Islet of Langerhans (tissue), 1 donor: Measurements from ENCODE around the gene HSPA12A.

ENCODE experiments used
- FAIRE-seq: peaks from one replicate; lab custom pipeline; 2011; peaks lifted over from hg19 to GRCh38; lab: Jason Lieb, UNC

HSPA12A gene

DNA sequence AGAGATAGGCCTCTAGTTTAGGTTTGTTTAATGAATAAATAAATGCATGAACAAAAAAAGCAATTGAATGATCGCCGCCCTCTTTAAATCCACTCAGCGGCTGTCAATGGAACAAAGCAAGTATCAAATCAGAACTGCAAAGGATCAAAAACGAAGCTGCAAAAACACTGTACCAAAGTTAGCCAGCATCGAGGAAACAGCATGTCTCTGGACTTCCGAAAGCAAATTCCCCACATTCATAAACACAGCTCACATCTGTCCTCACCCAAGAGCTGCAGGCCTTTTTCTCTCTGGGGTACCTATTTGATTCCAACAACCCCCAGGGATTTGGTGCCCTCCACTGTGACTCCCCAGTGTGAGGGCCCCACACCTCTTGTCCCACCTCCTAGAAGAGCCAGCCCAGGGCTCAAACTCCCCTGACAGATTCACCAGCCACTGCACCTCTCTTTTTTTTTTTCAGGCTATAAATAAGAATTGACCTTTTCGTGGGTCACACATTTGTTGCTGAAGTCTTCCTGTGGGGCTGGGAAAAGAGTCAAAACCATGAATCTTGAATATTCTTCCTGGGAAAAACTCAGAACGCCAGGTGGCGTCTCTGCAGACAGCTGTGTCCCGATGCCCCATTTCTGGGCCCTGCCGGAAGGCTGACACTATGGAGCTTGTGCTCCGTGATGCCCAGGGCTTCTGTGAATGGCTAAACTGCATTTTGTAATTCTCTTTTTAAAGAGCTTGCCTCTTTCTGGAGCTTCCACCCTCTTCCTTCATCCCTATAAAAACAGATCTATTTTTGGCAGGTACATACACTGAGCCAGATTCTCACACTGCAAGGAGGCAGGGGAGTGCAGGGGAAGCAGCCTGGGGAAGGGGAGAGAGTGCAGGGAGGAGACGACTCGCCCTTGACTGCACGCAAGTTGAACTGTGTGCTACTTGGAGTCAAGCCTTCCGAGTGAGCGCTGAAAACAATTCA is 51.7 kb downstream of the HSPA12A start:
- no peak for FAIRE-seq

DNA sequence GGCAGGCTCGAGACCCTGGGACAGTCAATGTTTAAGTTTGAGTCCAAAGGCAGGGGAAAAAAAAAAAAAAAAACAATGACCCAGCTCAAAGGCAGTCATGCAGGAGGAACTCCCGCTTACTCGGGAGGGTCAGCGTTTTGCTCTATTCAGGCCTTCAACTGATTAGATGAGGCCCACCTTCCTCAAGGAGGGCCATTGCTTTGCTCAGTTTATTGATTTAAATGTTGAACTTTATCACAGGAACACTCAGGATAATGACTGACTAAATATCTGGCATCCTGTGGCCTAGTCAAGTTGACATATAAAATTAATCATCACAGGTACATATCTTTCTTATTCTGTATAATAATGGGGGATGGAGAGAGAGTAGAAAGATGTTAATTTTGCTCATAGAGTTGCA is 52.6 kb downstream of the HSPA12A start:
- FAIRE-seq = no peak

DNA sequence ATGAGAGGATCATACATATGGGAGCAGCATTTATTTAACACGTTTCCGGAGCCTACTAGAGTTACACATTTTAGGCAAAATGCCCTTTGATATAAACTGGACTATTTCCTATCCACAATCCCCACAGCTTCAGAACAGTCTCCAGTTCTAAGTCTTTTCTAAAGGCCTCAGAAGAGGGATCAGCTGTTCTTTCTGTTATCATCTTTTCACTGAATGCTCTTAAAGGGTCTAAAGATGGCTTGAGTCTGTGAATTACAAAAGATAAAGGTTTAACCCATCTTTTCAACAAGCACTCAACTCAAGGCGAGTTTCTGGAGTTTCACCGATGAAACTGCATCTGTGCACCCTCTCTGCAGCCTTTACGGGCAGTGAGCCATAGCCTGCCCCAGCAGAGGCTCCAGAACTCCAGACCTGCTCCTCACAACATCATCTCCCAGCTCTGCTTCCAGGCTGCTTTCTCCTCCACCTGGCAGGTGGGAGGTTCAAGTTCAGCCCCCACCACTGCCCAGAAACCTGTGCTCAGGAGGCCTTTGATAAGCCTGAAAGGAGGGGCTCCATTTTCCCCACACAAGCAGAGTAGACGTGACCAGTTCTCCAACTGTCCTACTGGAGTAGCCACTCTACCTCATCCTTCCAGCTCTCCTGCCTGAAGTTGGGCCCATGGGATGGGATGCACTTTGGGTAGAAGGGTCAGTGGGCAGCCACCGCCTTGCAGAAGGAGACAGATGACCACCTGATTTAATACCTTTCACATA is 53.4 kb downstream of the HSPA12A start:
- no peak for FAIRE-seq

DNA sequence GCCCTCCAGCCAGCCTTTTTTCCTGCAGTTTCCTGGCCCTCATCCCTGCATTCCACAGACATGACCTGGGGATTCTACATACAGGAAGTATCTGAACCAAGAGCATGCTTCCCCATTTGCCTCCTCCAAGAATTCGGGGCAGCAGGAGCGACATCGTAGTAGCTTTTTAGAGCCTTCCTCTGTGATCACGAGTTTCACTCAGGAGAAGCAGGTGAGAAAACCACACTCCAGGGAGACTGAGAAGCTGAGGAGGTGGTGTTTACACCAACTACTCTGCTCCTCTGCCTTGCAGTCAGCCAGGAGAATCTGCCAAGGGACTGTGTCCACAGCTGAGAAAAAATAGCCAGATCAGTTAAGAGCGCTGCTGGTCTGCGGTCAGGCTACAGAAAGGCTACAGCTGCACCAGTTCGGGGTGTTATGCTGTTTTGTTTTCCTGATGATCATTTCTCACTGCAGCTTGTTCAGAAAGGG is 54.1 kb downstream of the HSPA12A start:
- FAIRE-seq = no peak

DNA sequence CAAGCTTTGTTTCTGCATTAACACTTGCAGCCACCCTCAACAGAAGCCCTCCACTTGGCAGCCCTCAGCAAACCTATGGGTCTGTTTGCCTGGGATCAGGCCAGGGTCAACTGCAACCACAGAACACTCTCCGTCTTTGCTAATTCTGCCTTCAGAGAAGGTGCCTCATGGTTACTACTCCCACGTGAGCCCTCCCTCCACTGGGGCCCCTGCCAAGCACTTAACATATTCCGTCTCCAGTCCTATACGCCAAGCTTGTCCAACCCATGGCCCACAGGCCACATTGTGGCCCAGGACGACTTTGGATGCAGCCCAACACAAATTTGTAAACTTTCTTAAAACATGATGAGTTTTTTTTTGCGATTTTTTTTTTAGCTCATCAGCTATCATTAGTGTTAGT is 54.7 kb downstream of the HSPA12A start:
- no peak for FAIRE-seq

DNA sequence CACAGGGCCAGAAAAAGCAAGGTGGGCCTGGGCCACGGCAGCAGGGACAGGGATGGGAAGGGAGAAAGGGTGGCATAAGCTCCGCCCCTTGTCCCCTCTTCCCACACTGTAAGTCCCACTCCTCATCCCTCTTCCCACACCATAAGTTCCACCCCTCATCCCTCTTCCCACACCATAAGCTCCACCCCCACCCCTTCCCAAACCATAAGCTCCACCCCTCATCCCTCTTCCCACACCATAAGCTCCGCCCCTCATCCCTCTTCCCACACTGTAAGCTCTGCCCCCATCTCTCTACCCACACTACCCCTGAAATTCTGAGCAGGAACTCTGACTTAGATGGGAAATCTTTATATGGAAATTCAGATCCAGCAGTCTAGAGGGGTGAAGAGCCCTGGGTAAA is 55.7 kb downstream of the HSPA12A start:
- no peak for FAIRE-seq

DNA sequence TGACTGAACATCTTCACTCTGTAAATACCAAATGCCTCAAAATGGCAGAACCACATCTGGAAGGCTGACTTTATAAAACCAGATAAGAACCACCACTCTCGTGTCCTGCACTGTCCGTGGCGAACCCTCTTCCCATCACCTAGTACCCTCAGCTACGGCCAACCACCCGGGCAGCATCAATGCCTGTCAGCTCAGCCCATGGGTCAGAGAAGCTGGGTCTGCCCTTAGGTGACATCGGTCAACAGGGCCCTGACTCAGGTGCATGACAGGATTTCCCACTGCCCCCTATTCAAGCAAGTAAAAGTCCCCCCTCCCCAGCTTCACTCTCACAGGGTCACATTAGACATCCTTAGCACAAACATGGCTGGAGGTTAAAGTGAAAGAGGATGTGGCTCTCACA is 56.6 kb downstream of the HSPA12A start:
- no peak for FAIRE-seq

DNA sequence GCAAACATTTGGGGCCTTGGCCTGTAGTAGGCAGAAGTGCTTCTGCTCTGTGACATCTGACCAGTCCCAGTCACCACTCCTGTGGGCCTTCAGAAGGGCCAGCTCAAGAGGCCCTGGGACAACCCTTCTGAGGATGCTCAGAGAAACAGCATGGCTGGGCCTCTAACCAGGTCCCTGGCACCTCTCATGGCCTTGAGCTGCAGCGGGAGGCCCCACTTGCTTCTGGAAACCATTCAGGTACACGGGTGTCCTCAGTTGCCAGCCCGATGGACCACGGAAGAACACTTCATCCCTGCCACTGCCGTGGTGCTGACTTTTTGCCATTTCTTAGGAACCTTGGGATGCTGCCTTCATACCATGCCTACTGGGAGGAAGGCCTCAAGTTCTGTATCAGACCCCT is 57.6 kb downstream of the HSPA12A start:
- FAIRE-seq = no peak

DNA sequence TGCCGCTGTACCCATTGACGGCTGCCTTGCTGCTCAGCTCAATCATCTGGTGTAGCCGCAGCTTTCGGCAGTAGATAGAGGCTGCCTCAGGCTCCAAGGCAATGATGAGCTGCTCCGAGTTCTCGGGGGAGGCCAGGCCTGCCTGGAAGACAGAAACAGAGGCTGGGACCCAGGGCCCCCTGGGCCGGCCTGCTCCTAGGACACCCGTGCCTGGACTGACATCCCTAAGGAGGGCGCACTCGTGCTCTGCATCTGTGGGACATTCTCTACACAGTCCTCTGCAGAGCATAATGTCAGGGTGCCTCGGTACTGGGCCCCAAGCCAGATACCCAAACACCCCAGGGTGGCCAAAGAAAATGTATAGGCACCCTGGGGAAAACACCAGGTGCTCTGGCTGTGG is 58.5 kb downstream of the HSPA12A start:
- FAIRE-seq = no peak

DNA sequence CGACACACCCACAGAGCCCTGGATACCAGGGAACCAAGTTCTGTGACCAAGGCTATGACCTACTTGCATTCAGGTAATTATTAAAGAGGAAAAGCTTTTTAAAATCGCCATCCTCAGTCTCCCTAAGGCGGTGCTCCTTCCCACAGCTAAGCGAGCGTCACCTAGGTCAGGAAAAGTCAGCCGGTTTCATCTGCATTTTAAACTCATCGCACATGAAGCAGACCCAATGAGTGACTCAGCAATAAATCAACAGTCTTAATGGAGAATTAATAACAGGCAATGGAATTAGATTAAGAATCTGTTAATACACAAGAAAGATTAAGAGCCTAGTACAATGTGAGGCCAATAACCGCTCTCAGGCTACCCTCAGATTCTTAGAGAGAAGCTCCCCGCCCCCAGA is 59.2 kb downstream of the HSPA12A start:
- FAIRE-seq = no peak

DNA sequence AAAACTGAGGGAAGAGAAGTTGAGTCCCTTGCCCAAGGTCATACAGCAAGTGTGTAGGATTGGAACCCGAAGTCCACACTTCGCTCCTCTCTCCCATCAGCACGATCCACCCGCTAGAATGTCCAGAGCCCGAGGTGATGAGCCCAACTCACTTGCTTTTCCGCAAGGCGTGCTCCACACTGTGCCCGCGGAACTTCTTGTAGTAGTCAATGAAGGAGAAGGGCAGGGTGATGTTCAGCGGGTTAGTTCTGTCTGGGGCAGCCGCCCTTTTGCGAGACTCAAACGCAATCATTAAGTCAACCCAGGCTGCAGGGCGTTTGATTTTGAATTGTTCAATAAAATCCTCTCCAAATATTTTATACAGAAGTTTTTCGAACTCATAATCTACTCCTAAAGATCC is 63.0 kb downstream of the HSPA12A start:
- FAIRE-seq = no peak

DNA sequence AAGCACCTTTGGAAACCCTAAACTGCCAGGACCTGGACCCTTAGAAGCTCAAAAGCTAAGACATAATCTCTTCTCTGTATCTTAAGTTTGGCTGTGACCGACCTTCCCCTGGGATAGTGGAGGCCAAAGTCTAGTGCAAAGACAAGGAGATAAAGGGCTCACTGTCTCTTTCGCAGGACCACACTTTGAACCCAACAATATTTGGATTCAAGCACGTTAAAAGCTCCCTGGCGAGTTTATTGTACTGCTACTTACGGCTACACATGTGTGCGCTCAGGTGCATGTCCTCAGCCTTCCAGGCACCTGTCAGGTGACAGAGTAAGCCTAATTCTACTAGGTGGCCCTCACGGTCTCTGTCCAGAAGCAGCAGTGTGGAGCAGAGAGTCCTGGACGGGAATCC is 65.7 kb downstream of the HSPA12A start:
- no peak for FAIRE-seq

DNA sequence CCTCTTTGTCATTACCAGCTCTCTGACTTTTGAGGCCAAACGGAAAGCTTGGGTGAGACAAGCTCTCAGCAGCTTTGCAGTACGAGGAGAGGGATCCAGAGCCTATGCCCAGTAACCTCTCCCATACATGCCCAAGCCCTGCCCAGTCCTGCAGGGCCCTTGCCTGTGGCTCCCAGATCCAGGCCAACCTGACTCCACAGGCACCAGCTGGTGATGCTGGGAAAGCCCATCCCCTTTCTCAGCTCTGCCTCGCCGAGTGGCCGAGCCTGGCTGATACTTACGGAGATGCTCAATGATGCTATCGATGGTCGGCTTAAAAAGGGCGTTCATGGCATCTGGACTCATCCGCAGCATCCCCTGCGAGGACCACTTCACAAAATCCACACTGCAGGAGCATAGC is 66.2 kb downstream of the HSPA12A start:
- no peak for FAIRE-seq

DNA sequence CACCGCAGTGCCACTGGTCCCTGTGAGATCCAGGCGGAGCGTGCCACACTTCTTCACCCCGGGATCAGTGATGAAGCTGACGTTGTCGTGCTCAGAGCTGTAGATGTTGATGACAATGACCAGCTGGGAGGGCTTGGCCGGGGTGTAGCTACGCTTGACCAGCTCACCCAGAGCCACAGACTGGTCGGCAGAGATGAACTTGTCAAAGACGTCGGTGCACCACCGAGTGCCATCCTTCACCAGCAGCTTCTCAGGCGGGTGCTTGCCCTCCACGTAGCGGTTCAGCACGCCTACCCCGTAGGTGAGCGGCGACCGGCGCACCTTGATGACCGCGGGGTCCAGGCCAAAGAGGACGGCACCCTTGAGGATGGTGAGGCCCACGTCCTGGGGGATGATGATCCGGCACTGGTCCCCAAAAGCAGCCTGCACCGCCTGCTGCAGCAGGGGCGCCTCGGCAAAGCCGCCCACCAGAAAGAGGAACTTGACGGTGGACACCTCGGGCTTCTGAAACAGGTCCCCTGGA is 67.4 kb downstream of the HSPA12A start:
- FAIRE-seq = no peak

DNA sequence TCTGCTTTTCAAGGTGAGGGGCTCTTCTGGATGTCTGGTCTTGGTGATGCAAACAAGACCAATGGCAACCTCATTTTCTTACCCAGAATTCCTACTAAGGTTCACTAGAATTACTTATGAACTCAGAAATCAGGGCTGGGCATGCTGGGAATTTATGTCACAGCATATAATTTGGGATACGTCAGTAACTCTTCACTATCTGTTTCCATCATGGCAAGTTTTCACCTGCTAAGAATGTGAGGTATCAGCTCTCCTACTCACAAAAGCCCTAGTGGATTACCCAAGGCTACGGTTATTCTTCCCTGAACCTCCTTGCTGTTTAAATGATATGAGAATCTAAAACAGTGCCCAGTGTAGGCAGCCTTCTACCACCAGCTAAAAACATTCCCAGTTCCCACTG is 68.5 kb downstream of the HSPA12A start:
- FAIRE-seq = no peak

DNA sequence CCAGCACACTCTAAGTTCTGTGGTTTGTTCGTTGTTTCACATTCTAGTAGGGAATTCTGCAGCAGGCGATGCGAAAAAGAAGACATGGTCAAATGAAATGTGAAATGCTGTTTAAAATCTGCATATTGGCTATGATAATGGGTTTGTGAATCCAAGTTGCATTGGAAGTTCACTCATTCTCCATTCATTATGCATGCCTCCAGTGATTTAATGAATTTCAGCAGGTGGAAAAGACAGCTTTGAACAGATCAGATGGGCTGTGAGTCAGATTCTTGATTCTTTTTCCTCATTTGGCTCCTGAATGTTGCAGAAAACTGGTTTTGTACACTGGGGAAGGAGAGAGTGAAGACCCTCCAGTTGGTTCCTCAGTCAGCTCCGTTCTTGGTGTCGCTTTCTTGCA is 69.5 kb downstream of the HSPA12A start:
- FAIRE-seq = no peak

DNA sequence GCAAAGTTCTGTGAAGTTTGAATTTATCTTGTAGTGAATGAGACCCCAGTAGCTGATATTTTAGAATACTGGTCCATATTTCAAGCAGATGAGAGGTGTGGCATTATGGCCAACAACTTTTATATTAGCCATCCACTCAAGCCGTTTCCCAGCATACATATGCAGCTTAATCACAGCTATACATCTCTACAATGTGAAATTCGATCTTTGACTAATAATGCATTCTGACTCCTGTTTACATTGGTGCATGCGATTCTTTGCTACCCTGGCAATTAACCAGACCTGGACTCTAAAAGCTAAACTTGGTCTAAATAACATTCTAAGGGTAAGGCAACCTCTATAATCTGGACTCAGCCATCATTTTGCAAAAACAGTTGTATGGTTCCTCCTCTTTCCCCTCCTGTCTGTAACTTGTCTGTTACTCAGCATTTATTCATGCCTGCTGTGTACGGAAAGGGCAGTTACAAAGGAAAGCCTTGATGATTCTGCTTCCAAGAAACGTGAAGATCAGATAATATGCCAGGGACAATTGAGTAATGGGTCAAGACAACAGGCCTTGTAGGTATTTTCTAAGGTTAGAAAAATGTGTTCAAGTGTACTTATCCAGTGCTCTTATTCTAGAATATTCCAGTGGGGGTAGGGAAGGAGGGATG is 71.0 kb downstream of the HSPA12A start:
- FAIRE-seq = no peak

DNA sequence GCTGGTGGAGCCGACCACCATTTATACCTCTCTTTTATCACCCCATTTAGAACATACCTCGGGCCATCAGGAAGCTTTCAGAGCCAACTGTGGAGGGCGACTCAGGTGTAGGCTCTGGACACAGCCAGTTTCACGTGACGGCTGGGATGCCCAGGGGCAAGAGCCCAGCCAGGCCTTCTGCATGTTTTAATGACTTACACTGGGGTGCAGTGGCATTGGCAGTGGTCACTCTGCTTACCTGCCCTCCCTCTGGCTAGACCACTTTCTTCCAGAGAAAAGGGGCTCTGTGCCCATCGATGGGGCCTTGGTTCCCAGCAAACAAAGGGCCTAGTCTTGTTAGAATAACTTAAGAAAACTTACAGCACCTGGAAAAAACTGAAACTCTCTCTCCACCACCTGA is 71.7 kb downstream of the HSPA12A start:
- FAIRE-seq = no peak

DNA sequence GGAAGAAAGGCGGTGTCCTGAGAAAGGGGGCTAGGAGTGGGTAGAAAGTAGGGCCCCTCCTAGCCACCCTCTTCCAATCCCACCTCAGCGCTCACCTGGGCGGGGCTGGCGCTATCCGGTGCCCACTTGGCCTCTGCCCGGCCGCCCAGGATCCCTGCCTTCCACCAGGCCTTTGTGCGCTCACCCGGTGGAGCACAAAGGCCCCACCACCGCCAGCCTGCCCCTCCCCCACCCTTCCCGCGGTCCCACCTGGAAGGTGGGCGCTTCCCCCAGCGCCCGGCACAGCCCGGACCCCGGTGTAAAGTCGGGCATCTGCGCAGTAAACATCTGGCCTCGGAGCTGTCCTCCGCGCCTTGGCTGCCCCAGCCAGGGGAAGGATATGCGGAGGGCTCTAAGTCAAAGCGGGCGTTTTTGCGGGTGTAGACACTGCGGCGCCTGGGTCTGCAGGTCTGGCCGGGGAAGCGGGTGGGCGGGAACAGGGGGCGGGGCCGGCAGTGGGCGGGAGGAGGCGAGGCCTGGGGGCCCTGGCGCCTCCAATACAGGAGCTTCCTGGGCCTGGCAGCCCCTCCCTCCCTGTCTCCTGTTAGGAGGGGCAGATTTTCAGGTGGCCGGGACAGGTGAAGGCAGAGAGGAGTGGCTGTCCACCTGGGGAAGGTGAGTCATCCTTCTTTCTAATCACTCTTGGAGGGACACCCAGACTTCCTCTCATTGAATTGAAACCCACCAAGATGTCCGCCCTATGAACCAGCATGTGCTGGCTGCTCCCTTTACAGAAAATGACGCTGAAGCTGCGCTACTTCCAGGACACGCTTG is 72.3 kb downstream of the HSPA12A start:
- no peak for FAIRE-seq

DNA sequence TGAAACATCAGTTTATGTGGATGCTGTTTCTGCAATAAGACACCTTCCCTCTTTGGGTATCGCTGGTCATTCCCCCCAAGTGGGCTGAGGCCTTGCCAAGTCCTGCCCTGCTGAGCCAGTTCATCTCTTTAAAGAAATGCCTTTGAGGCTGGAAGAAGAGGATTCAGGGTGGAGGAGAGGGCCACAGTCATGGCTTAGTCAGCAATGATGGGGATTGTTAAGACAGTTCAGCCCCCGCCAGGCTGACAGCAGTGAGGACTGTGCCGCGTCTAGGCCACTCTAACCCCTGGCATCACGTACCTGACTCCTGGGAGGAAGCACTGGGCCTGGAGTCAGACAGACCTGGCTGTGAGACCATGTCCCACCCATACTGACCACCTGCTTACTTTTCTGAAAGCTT is 73.3 kb downstream of the HSPA12A start:
- FAIRE-seq = no peak

DNA sequence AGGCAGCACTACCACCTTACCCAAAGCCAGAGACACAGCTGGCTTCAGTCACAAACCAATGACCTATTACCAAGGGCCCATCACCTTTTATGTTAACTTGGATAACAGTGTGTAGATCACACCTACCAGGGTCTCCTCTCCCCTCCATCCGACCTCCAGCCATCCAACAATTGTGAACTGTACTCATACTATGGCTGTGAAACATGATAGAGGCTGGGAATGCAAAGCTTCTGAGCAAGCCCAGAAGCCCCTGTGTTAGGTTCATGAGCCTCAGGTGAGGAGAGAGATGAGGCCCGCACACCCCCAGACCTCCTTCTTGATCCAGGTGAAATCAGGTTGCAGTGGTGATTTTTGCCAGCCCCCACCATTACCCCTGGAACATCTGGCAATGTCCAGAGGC is 73.9 kb downstream of the HSPA12A start:
- FAIRE-seq = no peak

DNA sequence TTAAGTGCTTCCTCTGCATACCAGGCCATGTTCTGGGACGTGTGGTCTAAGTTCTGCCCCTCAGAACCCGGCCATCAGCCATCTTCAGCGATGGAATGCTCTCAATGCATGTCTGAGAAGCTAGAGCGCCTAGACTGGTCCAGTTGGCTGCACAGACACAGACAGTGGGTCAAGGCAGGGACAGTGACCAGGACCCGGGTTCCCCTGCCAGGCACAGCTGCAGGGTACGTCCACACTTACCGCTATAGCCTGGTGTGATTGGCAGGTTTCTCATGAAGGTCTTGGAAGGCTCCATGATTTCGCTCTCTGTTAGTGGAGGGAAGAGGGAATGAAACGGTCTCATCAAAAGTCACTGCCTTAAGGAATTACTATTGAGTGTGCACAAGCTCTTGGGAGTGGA is 74.3 kb downstream of the HSPA12A start:
- FAIRE-seq = no peak
